ENCODE data around the gene DBR1.

The DBR1 gene

DNA sequence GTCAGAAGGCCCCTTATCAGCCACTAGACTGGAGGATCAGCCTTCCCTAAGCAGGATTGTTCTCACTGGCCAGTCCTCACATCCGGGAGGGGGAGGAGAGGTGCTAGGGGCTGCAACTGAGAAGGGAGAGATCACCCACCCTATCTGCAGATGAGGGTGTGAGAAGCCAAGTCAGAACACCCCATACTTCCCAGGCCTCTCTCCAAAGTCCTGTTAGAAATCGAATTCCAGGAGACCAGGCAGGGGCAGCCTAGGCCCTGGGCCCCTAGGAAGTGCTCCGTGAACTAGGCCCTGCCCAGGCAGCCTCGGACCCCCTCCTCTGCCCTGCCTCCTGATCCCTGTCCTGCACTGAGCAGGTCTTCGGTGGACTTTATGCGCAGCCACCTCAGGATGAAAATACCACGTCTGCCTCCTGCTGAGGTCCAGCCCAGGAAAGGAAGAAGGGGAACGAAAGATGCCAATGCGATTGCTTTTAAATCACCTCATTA, 60.2 kb downstream of the DBR1 start (continued):
- TF ChIP-seq ZNF214 (tag by site-specific recombination; IDR thresholded peaks at IDR 0.05; ENCODE audit: borderline replicate concordance) (no peak), ZNF660 (tag by site-specific recombination; IDR thresholded peaks at IDR 0.05) (no peak), ZBTB48 (tag by site-specific recombination; IDR thresholded peaks at IDR 0.05) (peak; percentile 48; the same call in 1 of the 2 replicates), ZNF350 (tag by site-specific recombination; IDR thresholded peaks at IDR 0.05) (no peak), ZNF600 (tag by site-specific recombination; IDR thresholded peaks at IDR 0.05) (0 out of 2 replicates have a peak, but pooled peaks have one; percentile 9), ZNF549 (tag by site-specific recombination; IDR thresholded peaks at IDR 0.05) (no peak), ZBTB20 (tag by site-specific recombination; IDR thresholded peaks at IDR 0.05) (peak; percentile 12; the same call in 1 of the 2 replicates), ZNF341 (tag by site-specific recombination; IDR thresholded peaks at IDR 0.05; ENCODE audit: low read depth) (peak; percentile 79), ZNF394 (tag by site-specific recombination; IDR thresholded peaks at IDR 0.05; ENCODE audit: borderline replicate concordance) (no peak), ZNF792 (tag by site-specific recombination; IDR thresholded peaks at IDR 0.05) (no peak), ZNF624 (tag by site-specific recombination; IDR thresholded peaks at IDR 0.05) (no peak), OSR2 (tag by site-specific recombination; IDR thresholded peaks at IDR 0.05) (no peak), ZNF335 (tag by site-specific recombination; conservative IDR thresholded peaks at IDR 0.05) (peak; percentile 88), ZBTB17 (tag by site-specific recombination; IDR thresholded peaks at IDR 0.05) (peak; percentile 32; the same call in 1 of the 2 replicates), ZNF366 (tag by site-specific recombination; conservative IDR thresholded peaks at IDR 0.05) (0 out of 2 replicates have a peak, but pooled peaks have one; percentile 16), ZNF211 (tag by site-specific recombination; IDR thresholded peaks at IDR 0.05; ENCODE audit: low read depth) (no peak), ZNF19 (tag by site-specific recombination; IDR thresholded peaks at IDR 0.05; ENCODE audit: low read depth) (no peak), ZXDB (tag by site-specific recombination; IDR thresholded peaks at IDR 0.05) (0 out of 2 replicates have a peak, but pooled peaks have one; percentile 13), ZNF146 (tag by site-specific recombination; IDR thresholded peaks at IDR 0.05) (no peak), SP7 (tag by site-specific recombination; IDR thresholded peaks at IDR 0.05) (no peak)
- TF ChIP-seq, protein P1, sequence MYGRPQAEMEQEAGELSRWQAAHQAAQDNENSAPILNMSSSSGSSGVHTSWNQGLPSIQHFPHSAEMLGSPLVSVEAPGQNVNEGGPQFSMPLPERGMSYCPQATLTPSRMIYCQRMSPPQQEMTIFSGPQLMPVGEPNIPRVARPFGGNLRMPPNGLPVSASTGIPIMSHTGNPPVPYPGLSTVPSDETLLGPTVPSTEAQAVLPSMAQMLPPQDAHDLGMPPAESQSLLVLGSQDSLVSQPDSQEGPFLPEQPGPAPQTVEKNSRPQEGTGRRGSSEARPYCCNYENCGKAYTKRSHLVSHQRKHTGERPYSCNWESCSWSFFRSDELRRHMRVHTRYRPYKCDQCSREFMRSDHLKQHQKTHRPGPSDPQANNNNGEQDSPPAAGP (tag by site-specific recombination; IDR thresholded peaks at IDR 0.05), result 0 out of 2 replicates have a peak, but pooled peaks have one; percentile 16
- TF ChIP-seq, protein P2, sequence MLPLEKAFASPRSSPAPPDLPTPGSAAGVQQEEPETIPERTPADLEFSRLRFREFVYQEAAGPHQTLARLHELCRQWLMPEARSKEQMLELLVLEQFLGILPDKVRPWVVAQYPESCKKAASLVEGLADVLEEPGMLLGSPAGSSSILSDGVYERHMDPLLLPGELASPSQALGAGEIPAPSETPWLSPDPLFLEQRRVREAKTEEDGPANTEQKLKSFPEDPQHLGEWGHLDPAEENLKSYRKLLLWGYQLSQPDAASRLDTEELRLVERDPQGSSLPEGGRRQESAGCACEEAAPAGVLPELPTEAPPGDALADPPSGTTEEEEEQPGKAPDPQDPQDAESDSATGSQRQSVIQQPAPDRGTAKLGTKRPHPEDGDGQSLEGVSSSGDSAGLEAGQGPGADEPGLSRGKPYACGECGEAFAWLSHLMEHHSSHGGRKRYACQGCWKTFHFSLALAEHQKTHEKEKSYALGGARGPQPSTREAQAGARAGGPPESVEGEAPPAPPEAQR (tag by site-specific recombination; IDR thresholded peaks at IDR 0.05), result no peak

DNA sequence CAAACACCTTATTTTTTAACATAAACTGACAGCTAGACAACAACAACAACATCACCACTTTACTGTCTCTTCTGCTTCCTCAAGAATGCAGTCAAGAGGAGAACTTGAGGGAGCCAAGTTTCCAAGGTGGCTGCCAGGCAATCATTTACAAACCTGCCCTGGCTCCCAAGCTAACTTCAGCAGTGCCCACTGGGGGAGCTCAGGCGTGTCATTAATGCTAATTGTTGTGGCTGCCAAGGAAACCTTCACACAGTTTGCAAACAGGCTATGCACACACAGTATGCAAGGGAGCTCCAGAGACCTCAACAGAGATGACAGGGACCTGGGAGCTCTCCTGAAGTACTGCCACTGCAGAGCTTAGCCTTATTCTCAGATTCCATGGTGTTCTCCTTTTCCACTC, 61.4 kb downstream of the DBR1 start:
- CTCF ChIA-PET, result interaction anchor here (0.6 to 1.0 kb wide), 2 partner anchors 16 to 212 kb away, joined by 3 read pairs; no protein-coding TSS in a partner anchor
- Histone ChIP-seq H3K27ac (ENCODE audit: extremely low read depth, low read depth, low read length) (no peak overlapping the region), H3K4me1 (ENCODE audit: control insufficient read depth, insufficient read depth, low read length) (no peaks in the 10 kb centered on the region), H3K36me3 (ENCODE audit: control insufficient read depth in 2 of 2, insufficient read depth in 1 of 2, low read length in 2 of 2) (peaks cover 0 to 28% of the 10 kb centered on the region in 2 experiments; a peak in 1 of 3 replicates), H3K9me3 (ENCODE audit: control insufficient read depth, insufficient read depth, low read depth, low read length) (no peaks in the 10 kb centered on the region), H3K4me3 (ENCODE audit: low read depth, low read length) (no peak overlapping the region)
- POLR2A ChIA-PET, result no interaction called here
- TF ChIP-seq ZFP41 (tag by site-specific recombination; IDR thresholded peaks at IDR 0.05; ENCODE audit: borderline replicate concordance) (no peak), ZNF654 (tag by site-specific recombination; IDR thresholded peaks at IDR 0.05; ENCODE audit: low read depth) (no peak), ZNF157 (tag by site-specific recombination; IDR thresholded peaks at IDR 0.05) (no peak), ZFHX2 (tag by site-specific recombination; conservative IDR thresholded peaks at IDR 0.05) (no peak), ZNF792 (tag by site-specific recombination; IDR thresholded peaks at IDR 0.05) (no peak), ZNF146 (tag by site-specific recombination; IDR thresholded peaks at IDR 0.05) (no peak), ZNF701 (tag by site-specific recombination; IDR thresholded peaks at IDR 0.05) (no peak), ZNF140 (tag by site-specific recombination; IDR thresholded peaks at IDR 0.05) (no peak), ZNF561 (tag by site-specific recombination; IDR thresholded peaks at IDR 0.05; ENCODE audit: borderline replicate concordance) (no peak), ZNF707 (tag by site-specific recombination; IDR thresholded peaks at IDR 0.05) (no peak), ZNF660 (tag by site-specific recombination; IDR thresholded peaks at IDR 0.05) (no peak), ZBTB8A (tag by site-specific recombination; IDR thresholded peaks at IDR 0.05) (no peak), YY2 (tag by site-specific recombination; IDR thresholded peaks at IDR 0.05) (no peak), ZBTB20 (tag by site-specific recombination; IDR thresholded peaks at IDR 0.05) (no peak)
- TF ChIP-seq, protein P3, sequence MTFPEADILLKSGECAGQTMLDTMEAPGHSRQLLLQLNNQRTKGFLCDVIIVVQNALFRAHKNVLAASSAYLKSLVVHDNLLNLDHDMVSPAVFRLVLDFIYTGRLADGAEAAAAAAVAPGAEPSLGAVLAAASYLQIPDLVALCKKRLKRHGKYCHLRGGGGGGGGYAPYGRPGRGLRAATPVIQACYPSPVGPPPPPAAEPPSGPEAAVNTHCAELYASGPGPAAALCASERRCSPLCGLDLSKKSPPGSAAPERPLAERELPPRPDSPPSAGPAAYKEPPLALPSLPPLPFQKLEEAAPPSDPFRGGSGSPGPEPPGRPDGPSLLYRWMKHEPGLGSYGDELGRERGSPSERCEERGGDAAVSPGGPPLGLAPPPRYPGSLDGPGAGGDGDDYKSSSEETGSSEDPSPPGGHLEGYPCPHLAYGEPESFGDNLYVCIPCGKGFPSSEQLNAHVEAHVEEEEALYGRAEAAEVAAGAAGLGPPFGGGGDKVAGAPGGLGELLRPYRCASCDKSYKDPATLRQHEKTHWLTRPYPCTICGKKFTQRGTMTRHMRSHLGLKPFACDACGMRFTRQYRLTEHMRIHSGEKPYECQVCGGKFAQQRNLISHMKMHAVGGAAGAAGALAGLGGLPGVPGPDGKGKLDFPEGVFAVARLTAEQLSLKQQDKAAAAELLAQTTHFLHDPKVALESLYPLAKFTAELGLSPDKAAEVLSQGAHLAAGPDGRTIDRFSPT (tag by site-specific recombination; IDR thresholded peaks at IDR 0.05), result no peak
- TF ChIP-seq, protein P2 (tag by site-specific recombination; IDR thresholded peaks at IDR 0.05), result no peak

All from HEK293 (cell line).